ENCODE data around the gene SETD1A. TPM values are rescaled to one million over a fixed set of nuclear protein-coding genes. Genes with fewer than 3 reads are reported as not detected.
A peak's percentile ranks its signal among the peaks of the same experiment; 100 is the strongest.

Gene SETD1A
- total and polyA plus RNA-seq, 9 of the 15 experiments (the other 6 are each of a cell fraction or from before 2014, with no cell fraction given) = 0.08 to 36.0 (median 4.2) TPM

DNA sequence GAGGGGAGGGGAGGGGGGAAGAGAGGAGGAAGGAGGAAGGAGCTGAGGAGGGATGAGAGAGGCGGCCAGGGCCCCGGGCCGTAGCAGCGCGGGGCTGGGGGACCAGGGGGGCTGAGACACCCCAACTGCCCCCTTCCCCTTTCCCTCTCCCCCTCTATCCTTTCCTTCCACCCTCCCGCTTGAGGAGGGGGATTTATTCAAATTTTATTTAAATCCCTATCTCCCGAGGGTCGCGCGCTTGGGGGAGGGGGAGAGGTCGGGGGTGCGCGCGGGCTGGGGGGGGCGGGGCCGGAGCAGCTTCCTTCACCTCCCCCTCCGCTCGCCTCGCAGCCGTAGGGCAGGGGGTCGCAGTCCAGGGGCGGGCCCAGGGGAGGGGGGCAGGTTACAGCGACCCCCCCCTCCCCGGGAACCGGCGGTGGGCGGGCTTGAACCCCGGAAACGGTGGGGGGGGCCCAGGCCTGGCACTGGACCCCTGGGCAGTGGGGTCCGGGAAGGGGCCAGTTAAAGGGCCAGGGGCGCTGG is 33.9 kb upstream of the SETD1A start, which contains the start of gene FBXL19 (continued):
- peak; percentile 68 for TF ChIP-seq HNRNPK (IDR thresholded peaks at IDR 0.05; ENCODE audit: low read depth, low read length, poor library complexity, severe bottlenecking)
- TF ChIP-seq ZBTB7A (IDR thresholded peaks at IDR 0.05; ENCODE audit: borderline replicate concordance, control insufficient read depth, low read depth, low read length) = peak; percentile 79
- no peak for TF ChIP-seq PURB (CRISPR knock-in tag; IDR thresholded peaks at IDR 0.05; ENCODE audit: low read depth)
- no peak for TF ChIP-seq TCF3 (CRISPR knock-in tag; IDR thresholded peaks at IDR 0.05)
- no peak for TF ChIP-seq ILK (tag; IDR thresholded peaks at IDR 0.05; ENCODE audit: borderline replicate concordance, low read depth)
- no peak for TF ChIP-seq BDP1 (IDR thresholded peaks at IDR 0.05; ENCODE audit: insufficient read depth, insufficient read length)
- no peak for TF ChIP-seq ZNF318 (IDR thresholded peaks at IDR 0.05; ENCODE audit: borderline replicate concordance in 1 of 2, low read depth in 1 of 2)
- TF ChIP-seq ZNF12 (CRISPR knock-in tag; IDR thresholded peaks at IDR 0.05) = no peak
- TF ChIP-seq ZNF76 (CRISPR knock-in tag; IDR thresholded peaks at IDR 0.05; ENCODE audit: borderline replicate concordance) = no peak
- TF ChIP-seq, protein P1, sequence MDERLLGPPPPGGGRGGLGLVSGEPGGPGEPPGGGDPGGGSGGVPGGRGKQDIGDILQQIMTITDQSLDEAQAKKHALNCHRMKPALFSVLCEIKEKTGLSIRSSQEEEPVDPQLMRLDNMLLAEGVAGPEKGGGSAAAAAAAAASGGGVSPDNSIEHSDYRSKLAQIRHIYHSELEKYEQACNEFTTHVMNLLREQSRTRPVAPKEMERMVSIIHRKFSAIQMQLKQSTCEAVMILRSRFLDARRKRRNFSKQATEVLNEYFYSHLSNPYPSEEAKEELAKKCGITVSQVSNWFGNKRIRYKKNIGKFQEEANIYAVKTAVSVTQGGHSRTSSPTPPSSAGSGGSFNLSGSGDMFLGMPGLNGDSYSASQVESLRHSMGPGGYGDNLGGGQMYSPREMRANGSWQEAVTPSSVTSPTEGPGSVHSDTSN (CRISPR knock-in tag; IDR thresholded peaks at IDR 0.05; ENCODE audit: low read depth) = no peak
- TF ChIP-seq, protein P1 (tag; conservative IDR thresholded peaks at IDR 0.05; ENCODE audit: low read depth) = no peak
- no peak for TF ChIP-seq FOS (IDR thresholded peaks at IDR 0.05; ENCODE audit: extremely low read depth, insufficient read length)
- TF ChIP-seq NCOA1 (IDR thresholded peaks at IDR 0.05; ENCODE audit: low read depth) = no peak
- no peak for TF ChIP-seq ZEB2 (IDR thresholded peaks at IDR 0.05)
- TF ChIP-seq FOXK1 (CRISPR knock-in tag; IDR thresholded peaks at IDR 0.05; ENCODE audit: borderline replicate concordance) = no peak
- TF ChIP-seq SIN3A (IDR thresholded peaks at IDR 0.05; ENCODE audit: borderline replicate concordance in 2 of 2, control insufficient read depth in 1 of 2, low read depth in 2 of 2, low read length in 2 of 2) = peak in 1 of 2 experiments; percentile 36; a peak in 1 of 4 replicates
- TF ChIP-seq EZH2 (IDR thresholded peaks at IDR 0.05; ENCODE audit: borderline replicate concordance, low read depth, low read length) = no peak
- TF ChIP-seq NR2C1 (IDR thresholded peaks at IDR 0.05) = no peak
- no peak for TF ChIP-seq NR2C1 (tag; IDR thresholded peaks at IDR 0.05)
